ENCODE results near the gene XG. TPM values are rescaled to one million over a fixed set of nuclear protein-coding genes. Genes with fewer than 3 reads are reported as not detected.

XG gene
- total RNA-seq, 1 donor from 2014 or later = 1.2 TPM

DNA sequence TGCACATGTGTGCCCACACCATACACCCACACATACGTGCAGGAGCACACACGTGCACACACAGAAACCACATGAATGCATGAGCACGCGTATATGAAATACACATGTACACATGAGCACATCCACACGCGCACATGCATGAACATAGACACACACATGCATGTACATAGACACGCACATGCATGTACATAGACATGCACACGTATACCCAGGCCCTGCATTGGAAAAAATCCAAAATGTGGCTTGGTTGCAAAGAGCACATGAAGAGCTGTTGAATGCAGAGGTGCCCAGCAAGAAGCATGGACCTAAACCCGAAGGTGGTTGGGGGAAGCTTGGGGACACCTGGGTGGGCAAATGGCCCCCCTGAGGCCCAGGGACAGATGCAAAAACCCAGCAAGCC is 42.3 kb upstream of the XG start:
- peak overlapping the region; percentile 98 for H3K27ac Mint-ChIP-seq
- peaks cover 37% of the 10 kb centered on the region for H3K4me1 Mint-ChIP-seq
- TF ChIP-seq, protein P1, sequence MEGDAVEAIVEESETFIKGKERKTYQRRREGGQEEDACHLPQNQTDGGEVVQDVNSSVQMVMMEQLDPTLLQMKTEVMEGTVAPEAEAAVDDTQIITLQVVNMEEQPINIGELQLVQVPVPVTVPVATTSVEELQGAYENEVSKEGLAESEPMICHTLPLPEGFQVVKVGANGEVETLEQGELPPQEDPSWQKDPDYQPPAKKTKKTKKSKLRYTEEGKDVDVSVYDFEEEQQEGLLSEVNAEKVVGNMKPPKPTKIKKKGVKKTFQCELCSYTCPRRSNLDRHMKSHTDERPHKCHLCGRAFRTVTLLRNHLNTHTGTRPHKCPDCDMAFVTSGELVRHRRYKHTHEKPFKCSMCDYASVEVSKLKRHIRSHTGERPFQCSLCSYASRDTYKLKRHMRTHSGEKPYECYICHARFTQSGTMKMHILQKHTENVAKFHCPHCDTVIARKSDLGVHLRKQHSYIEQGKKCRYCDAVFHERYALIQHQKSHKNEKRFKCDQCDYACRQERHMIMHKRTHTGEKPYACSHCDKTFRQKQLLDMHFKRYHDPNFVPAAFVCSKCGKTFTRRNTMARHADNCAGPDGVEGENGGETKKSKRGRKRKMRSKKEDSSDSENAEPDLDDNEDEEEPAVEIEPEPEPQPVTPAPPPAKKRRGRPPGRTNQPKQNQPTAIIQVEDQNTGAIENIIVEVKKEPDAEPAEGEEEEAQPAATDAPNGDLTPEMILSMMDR (IDR thresholded peaks at IDR 0.05; ENCODE audit: unreplicated experiment) = no peak
- no peaks in the 10 kb centered on the region for H3K9me3 Mint-ChIP-seq
- peak overlapping the region; percentile 54 for H3K4me3 Mint-ChIP-seq
- peaks cover 6% of the 10 kb centered on the region for H3K36me3 Mint-ChIP-seq
- no peak for DNase-seq (ENCODE audit: low spot score in 2 of 2, unreplicated experiment in 2 of 2)
- H3K27me3 Mint-ChIP-seq (ENCODE audit: low read depth) = no peaks in the 10 kb centered on the region

- peaks cover 39% of the 10 kb centered on the region for H3K4me1 Mint-ChIP-seq
- TF ChIP-seq, protein P1 (IDR thresholded peaks at IDR 0.05; ENCODE audit: unreplicated experiment) = no peak
These were observed 41.6 kb upstream of the XG start for GRCh38 chrX:2710041-2710840.

GRCh38 chrX:2711441-2711840 is 40.4 kb upstream of the XG start:
- H3K27ac Mint-ChIP-seq = no peak overlapping the region
- no peak for DNase-seq (ENCODE audit: low spot score in 2 of 2, unreplicated experiment in 2 of 2)
- peaks cover 37% of the 10 kb centered on the region for H3K4me1 Mint-ChIP-seq
- no peaks in the 10 kb centered on the region for H3K27me3 Mint-ChIP-seq (ENCODE audit: low read depth)
- no peak overlapping the region for H3K4me3 Mint-ChIP-seq
- H3K9me3 Mint-ChIP-seq = no peaks in the 10 kb centered on the region
- H3K36me3 Mint-ChIP-seq = peaks cover 17% of the 10 kb centered on the region
- TF ChIP-seq, protein P1 (IDR thresholded peaks at IDR 0.05; ENCODE audit: unreplicated experiment) = no peak

More at GRCh38 chrX:2710041-2710840, 41.6 kb upstream of the XG start:
- no peaks in the 10 kb centered on the region for H3K27me3 Mint-ChIP-seq (ENCODE audit: low read depth)
- peak overlapping the region; percentile 98 for H3K27ac Mint-ChIP-seq
- peak overlapping the region; percentile 54 for H3K4me3 Mint-ChIP-seq
- peaks cover 11% of the 10 kb centered on the region for H3K36me3 Mint-ChIP-seq
- no peak for DNase-seq (ENCODE audit: low spot score in 2 of 2, unreplicated experiment in 2 of 2)
- H3K9me3 Mint-ChIP-seq = no peaks in the 10 kb centered on the region

DNA sequence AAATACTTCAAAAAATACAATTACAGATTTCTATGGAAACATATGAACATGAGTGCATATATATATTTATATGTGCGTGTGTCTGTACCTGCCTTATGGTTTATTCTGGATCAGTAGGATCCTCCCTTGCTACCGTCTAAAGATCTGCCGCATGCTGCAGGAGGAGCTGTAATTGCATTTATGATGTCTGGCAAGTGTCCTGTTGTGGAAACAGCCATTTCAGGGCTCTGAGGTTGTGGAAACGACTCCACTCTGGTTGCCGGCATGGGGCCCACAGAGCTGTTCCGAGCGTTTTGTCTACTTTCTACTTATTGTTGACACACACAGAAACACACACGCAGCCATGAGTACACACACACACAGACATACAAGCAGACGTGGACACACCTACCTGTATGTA is 39.4 kb upstream of the XG start:
- Mint-ChIP-seq H3K4me3 (no peak overlapping the region), H3K27me3 (ENCODE audit: low read depth) (no peaks in the 10 kb centered on the region), H3K36me3 (peaks cover 18% of the 10 kb centered on the region), H3K4me1 (peaks cover 31% of the 10 kb centered on the region), H3K27ac (no peak overlapping the region), H3K9me3 (no peaks in the 10 kb centered on the region)
- DNase-seq (ENCODE audit: low spot score in 2 of 2, unreplicated experiment in 2 of 2) = no peak
- TF ChIP-seq, protein P1 (IDR thresholded peaks at IDR 0.05; ENCODE audit: unreplicated experiment) = no peak

DNA sequence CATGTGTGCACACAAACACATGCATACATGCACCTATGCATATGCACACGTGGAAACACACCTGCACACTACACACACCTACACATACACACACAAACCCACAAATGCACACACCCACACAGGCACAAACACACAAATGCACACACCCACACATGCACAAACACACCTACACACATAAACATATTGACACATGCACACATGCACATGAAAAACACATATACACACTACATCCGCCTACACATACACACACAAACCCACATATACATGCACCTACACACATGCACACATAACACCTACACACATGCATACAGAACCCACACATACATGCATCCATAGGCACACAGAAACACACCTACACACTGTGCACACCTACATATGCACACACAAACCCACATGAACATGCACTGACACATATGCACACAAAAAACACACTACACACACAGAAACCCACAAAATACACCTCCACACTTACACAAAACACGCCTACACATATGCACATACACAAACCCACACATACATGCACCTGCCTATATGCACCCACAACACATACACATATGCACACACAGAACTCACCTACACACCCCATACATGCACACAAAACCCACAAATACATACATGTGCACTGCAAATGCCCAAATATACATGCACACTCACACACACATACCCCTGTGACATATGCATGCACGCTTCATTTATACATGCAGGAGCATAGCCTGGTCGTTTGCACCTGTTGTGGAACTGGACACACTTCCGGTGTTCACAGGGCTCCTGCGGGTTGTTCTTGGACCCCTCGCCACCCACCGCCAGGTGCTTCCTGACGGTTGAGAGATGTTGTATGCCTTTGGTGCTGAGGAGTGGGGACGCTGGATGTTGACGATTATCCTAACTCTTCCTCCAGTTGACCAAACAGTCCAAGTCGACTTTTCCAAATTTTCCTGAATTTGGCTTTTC is 38.7 kb upstream of the XG start:
- H3K36me3 Mint-ChIP-seq = peaks cover 22% of the 10 kb centered on the region
- H3K27ac Mint-ChIP-seq = no peak overlapping the region
- no peak overlapping the region for H3K4me3 Mint-ChIP-seq
- DNase-seq (ENCODE audit: low spot score in 2 of 2, unreplicated experiment in 2 of 2) = no peak
- TF ChIP-seq, protein P1 (IDR thresholded peaks at IDR 0.05; ENCODE audit: unreplicated experiment) = no peak
- H3K27me3 Mint-ChIP-seq (ENCODE audit: low read depth) = no peaks in the 10 kb centered on the region
- peaks cover 23% of the 10 kb centered on the region for H3K4me1 Mint-ChIP-seq
- no peaks in the 10 kb centered on the region for H3K9me3 Mint-ChIP-seq
